HG02943 (cell line): ENCODE data around the gene NPAS2.

Source experiments
- ATAC-seq: cut with Tn5 transposase; IDR thresholded peaks from one replicate; pipeline ENCODE4 v1.9.1; 2021; ENCODE audit warnings: mild to moderate bottlenecking, low read depth, moderate library complexity; ENCODE audit not compliant: unreplicated experiment

The NPAS2 gene

GRCh38 chr2:100934504-100935371 is 114.8 kb downstream of the NPAS2 start:
- ATAC-seq, result no peak

- ATAC-seq, result no peak
Measured at GRCh38 chr2:100935372-100935752, 115.4 kb downstream of the NPAS2 start.

GRCh38 chr2:100936070-100936741 is 116.3 kb downstream of the NPAS2 start:
- no peak for ATAC-seq

- no peak for ATAC-seq
Measured at GRCh38 chr2:100936972-100937542, 117.1 kb downstream of the NPAS2 start.

- ATAC-seq, result no peak
Measured at GRCh38 chr2:100938031-100939026, 118.4 kb downstream of the NPAS2 start.

- no peak for ATAC-seq
Measured at GRCh38 chr2:100939445-100939844, 119.5 kb downstream of the NPAS2 start.

GRCh38 chr2:100940240-100940639 is 120.3 kb downstream of the NPAS2 start:
- no peak for ATAC-seq

GRCh38 chr2:100940766-100941645 is 121.1 kb downstream of the NPAS2 start:
- no peak for ATAC-seq

GRCh38 chr2:100941646-100942240 is 121.8 kb downstream of the NPAS2 start:
- no peak for ATAC-seq

- no peak for ATAC-seq
Measured at GRCh38 chr2:100944617-100945432, 124.9 kb downstream of the NPAS2 start.

GRCh38 chr2:100945433-100945740 is 125.4 kb downstream of the NPAS2 start:
- ATAC-seq, result no peak

GRCh38 chr2:100945930-100946607 is 126.1 kb downstream of the NPAS2 start:
- no peak for ATAC-seq

- no peak for ATAC-seq
Measured at GRCh38 chr2:100948942-100949811, 129.2 kb downstream of the NPAS2 start.

GRCh38 chr2:100952512-100952911 is 132.6 kb downstream of the NPAS2 start:
- no peak for ATAC-seq

- ATAC-seq, result no peak
Measured at GRCh38 chr2:100953406-100954043, 133.6 kb downstream of the NPAS2 start.

- ATAC-seq, result no peak
Measured at GRCh38 chr2:100954044-100954420, 134.1 kb downstream of the NPAS2 start.
